ENCODE data around the gene RICTOR.

GRCh38 chr5:39076757-39077728, 2.8 kb upstream of the RICTOR start:
- TF ChIP-seq CTCF (IDR thresholded peaks at IDR 0.05 in 8 of 11, conservative IDR thresholded peaks at IDR 0.05 in 3 of 11), result no peak
- no peak for TF ChIP-seq POLR2A (IDR thresholded peaks at IDR 0.05)

Data from spleen (tissue), 7 donors.